Measurements from ENCODE around the gene SP7.
A peak's percentile ranks its signal among the peaks of the same experiment; 100 is the strongest.

SP7 gene

DNA sequence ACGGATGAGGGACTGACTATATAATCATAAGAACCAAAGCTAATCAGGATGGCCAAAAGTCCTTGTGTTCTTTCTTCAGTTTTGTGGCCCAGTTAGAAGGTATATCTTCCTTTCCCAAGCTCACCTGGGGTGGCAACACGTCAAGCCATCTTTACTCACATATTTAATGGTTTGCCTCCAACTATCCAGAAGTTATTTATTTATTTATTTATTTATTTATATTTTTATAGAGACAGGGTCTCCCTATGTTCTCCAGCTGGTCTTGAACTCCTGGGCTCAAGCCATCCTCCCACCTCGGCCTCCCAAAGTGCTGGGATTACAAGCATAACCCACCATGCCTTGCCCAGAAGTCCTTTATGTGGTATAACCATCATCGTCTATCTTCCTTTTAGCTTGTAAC lies 11.8 kb upstream of the SP7 start:
- Histone ChIP-seq H3K4me1 (ENCODE audit: control insufficient read depth in 5 of 5, insufficient read depth in 5 of 5, low read length in 5 of 5) (peaks cover 4 to 34% (median 26%) of the 10 kb centered on the region in 5 donors), H3K9ac (ENCODE audit: low read length in 5 of 5) (no peak overlapping the region)

DNA sequence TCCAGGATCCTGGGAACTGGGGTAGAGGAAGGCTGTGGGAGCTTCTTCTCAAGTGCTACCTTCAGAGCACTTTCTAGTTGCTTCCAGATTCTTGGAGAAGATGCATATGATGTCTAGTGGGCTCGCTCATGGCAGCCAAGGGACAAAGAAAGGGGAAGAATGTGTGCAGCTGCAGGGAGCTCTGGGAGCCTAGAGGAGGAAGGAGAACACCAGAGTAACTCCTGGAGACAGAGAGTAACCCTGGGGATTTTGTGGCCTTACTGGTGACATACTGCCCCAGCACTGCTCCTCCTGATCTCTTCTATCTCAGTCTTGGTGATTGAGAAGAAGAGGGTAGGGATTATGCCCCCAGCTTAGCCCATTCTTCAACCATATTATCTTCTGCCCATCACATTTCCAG lies 10.3 kb upstream of the SP7 start:
- H3K9me3 ChIP-seq (ENCODE audit: control insufficient read depth in 5 of 5, low read length in 5 of 5): no peaks in the 10 kb centered on the region
- peak overlapping the region; percentile 60 for H3K27ac ChIP-seq (ENCODE audit: low read depth, low read length)
- no peak overlapping the region for H3K9ac ChIP-seq (ENCODE audit: low read length in 5 of 5)
- H3K36me3 ChIP-seq (ENCODE audit: control insufficient read depth in 5 of 5, insufficient read depth in 5 of 5, low read length in 5 of 5): no peaks in the 10 kb centered on the region
- H3K27me3 ChIP-seq (ENCODE audit: control insufficient read depth in 5 of 5, insufficient read depth in 4 of 5, low read length in 5 of 5): no peaks in the 10 kb centered on the region
- no peak overlapping the region for H3K4me3 ChIP-seq (ENCODE audit: low read depth in 1 of 5, low read length in 5 of 5)
- H3K4me1 ChIP-seq (ENCODE audit: control insufficient read depth in 5 of 5, insufficient read depth in 5 of 5, low read length in 5 of 5): peaks cover 3 to 27% (median 19%) of the 10 kb centered on the region in 5 donors

More for the DNA sequence above, 11.8 kb upstream of the SP7 start:
- no peaks in the 10 kb centered on the region for H3K9me3 ChIP-seq (ENCODE audit: control insufficient read depth in 5 of 5, low read length in 5 of 5)
- H3K36me3 ChIP-seq (ENCODE audit: control insufficient read depth in 5 of 5, insufficient read depth in 5 of 5, low read length in 5 of 5): no peaks in the 10 kb centered on the region
- H3K27me3 ChIP-seq (ENCODE audit: control insufficient read depth in 5 of 5, insufficient read depth in 4 of 5, low read length in 5 of 5): no peaks in the 10 kb centered on the region
- no peak overlapping the region for H3K4me3 ChIP-seq (ENCODE audit: low read depth in 1 of 5, low read length in 5 of 5)
- no peak overlapping the region for H3K27ac ChIP-seq (ENCODE audit: low read depth, low read length)

DNA sequence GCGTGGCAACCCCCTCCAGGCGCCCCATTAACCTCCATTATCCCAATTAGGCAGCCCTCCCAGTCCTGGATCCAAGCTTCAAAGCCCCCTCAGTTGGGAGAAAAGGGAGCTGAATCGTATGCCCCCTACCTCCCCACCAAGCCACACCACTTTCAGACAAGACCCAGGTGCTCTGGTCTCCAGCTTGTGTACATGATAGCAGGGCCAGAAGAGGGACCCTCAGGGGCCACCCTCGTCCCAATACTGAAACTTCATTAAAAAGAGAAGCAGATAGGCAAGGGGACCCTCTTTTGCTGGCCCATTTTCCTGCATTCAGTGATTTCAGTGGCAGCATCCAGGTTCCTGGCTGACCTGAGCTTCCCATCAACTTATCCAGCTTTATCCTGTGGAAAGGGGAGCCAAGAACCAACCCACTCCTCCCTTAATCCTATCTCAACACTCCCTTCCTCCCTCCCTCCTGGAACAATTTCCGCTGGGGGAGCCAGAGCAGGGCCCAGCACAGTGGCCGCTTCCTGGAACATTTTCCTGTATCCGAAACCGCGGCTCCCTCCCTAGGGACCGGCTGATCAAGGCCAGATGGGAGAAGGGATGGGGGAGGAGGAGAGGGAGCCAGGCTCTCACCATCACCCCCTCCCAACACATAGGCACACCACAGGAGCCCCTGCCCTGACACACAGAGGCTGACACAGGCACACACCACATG lies 9.5 kb upstream of the SP7 start:
- H3K36me3 ChIP-seq (ENCODE audit: control insufficient read depth in 5 of 5, insufficient read depth in 5 of 5, low read length in 5 of 5): no peaks in the 10 kb centered on the region
- H3K9ac ChIP-seq (ENCODE audit: low read length in 5 of 5): peak overlapping the region in 3 of 5 donors; percentile 11 to 21 (median 20)
- peak overlapping the region; percentile 60 for H3K27ac ChIP-seq (ENCODE audit: low read depth, low read length)
- no peaks in the 10 kb centered on the region for H3K9me3 ChIP-seq (ENCODE audit: control insufficient read depth in 5 of 5, low read length in 5 of 5)
- peak overlapping the region in 4 of 5 donors; percentile 77 to 84 (median 81) for H3K4me3 ChIP-seq (ENCODE audit: low read depth in 1 of 5, low read length in 5 of 5)
- no peaks in the 10 kb centered on the region for H3K27me3 ChIP-seq (ENCODE audit: control insufficient read depth in 5 of 5, insufficient read depth in 4 of 5, low read length in 5 of 5)
- H3K4me1 ChIP-seq (ENCODE audit: control insufficient read depth in 5 of 5, insufficient read depth in 5 of 5, low read length in 5 of 5): peaks cover 3 to 27% (median 19%) of the 10 kb centered on the region in 5 donors

DNA sequence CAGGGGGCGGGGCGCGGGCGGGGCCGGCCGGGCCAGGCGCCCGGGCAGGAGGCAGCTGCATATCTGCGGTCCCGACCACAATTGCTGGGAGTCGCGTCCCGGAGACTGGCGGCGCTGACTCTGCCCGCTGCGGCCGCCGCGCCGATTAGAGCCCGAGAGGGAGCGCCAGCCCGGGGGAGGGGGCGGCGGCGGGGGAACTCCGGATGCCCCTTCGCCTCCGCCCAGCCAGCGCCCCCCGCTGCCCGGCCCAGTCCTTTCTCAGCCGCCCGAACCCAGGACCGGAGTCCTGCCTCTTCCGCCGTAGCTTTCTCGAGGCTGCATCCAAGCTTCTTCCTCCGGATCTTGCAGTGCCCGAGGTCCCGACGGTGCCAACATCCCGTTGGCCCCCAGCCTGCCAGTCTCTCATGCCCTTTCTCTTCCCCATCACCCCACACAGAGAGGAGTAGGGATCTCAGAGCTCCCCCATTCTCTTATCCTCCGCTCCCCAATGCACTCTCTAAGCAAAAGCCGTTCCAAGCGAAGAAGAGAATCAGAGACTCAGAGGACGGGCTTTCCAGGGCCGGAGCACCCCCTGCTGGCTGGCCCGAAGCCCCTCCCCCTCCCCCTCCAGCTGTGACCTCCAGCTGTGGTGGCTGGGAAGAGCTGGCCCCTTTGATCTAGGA lies 8.8 kb upstream of the SP7 start:
- Histone ChIP-seq H3K4me3 (ENCODE audit: low read depth in 1 of 5, low read length in 5 of 5) (peak overlapping the region; percentile 63 to 84 (median 79)), H3K36me3 (ENCODE audit: control insufficient read depth in 5 of 5, insufficient read depth in 5 of 5, low read length in 5 of 5) (no peaks in the 10 kb centered on the region), H3K27ac (ENCODE audit: low read depth, low read length) (peak overlapping the region; percentile 60), H3K9me3 (ENCODE audit: control insufficient read depth in 5 of 5, low read length in 5 of 5) (no peaks in the 10 kb centered on the region), H3K4me1 (ENCODE audit: control insufficient read depth in 5 of 5, insufficient read depth in 5 of 5, low read length in 5 of 5) (peaks cover 3 to 27% (median 19%) of the 10 kb centered on the region in 5 donors), H3K9ac (ENCODE audit: low read length in 5 of 5) (peak overlapping the region in 4 of 5 donors; percentile 77 to 82 (median 79)), H3K27me3 (ENCODE audit: control insufficient read depth in 5 of 5, insufficient read depth in 4 of 5, low read length in 5 of 5) (no peaks in the 10 kb centered on the region)

DNA sequence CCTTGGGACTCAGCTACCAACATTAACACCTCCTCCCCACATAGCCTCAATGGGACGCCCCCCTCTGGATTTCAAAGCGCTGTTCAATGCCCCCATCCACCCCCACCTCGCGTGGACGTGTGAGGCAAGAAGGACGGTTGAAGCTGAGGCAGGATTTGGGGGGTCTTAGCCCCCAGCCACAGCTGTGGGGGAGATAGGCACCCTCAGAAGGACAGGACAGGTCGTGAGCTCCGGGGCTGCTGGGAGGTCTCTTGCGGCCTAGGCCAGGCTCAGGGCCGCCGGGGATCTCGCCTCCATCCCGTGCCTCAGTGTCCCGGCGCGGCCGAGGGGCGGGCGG lies 8.3 kb upstream of the SP7 start:
- Histone ChIP-seq H3K9me3 (ENCODE audit: control insufficient read depth in 5 of 5, low read length in 5 of 5) (no peaks in the 10 kb centered on the region), H3K4me3 (ENCODE audit: low read depth in 1 of 5, low read length in 5 of 5) (peak overlapping the region; percentile 49 to 83 (median 63)), H3K36me3 (ENCODE audit: control insufficient read depth in 5 of 5, insufficient read depth in 5 of 5, low read length in 5 of 5) (no peaks in the 10 kb centered on the region), H3K27ac (ENCODE audit: low read depth, low read length) (no peak overlapping the region), H3K9ac (ENCODE audit: low read length in 5 of 5) (peak overlapping the region in 1 of 5 donors; percentile 67), H3K27me3 (ENCODE audit: control insufficient read depth in 5 of 5, insufficient read depth in 4 of 5, low read length in 5 of 5) (no peaks in the 10 kb centered on the region), H3K4me1 (ENCODE audit: control insufficient read depth in 5 of 5, insufficient read depth in 5 of 5, low read length in 5 of 5) (peaks cover 3 to 27% (median 19%) of the 10 kb centered on the region in 5 donors)

DNA sequence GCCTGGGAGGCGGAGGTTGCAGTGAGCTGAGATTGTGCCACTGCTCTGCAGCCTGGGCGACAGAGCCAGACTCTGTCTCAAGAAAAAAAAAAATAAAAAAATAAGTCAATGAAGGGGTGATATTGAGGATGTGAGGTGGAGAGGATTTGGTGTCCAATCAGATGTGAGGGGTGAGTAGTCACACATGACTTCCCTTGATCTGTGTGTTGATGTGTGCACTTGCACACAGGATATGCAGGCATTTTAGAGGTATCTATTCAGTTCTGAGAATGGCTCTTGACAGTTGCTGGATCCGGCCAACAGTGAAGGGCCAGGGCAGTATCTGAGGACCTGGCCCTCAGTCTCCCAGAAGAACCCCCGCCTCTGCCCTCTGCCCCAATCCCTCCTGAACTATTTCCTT lies 7.8 kb upstream of the SP7 start:
- Histone ChIP-seq H3K4me1 (ENCODE audit: control insufficient read depth in 5 of 5, insufficient read depth in 5 of 5, low read length in 5 of 5) (peaks cover 3 to 27% (median 19%) of the 10 kb centered on the region in 5 donors), H3K27ac (ENCODE audit: low read depth, low read length) (no peak overlapping the region), H3K36me3 (ENCODE audit: control insufficient read depth in 5 of 5, insufficient read depth in 5 of 5, low read length in 5 of 5) (no peaks in the 10 kb centered on the region), H3K9ac (ENCODE audit: low read length in 5 of 5) (no peak overlapping the region), H3K27me3 (ENCODE audit: control insufficient read depth in 5 of 5, insufficient read depth in 4 of 5, low read length in 5 of 5) (peaks cover 0 to 3% (median 0%) of the 10 kb centered on the region in 5 donors), H3K4me3 (ENCODE audit: low read depth in 1 of 5, low read length in 5 of 5) (peak overlapping the region in 3 of 5 donors; percentile 63 to 83 (median 77)), H3K9me3 (ENCODE audit: control insufficient read depth in 5 of 5, low read length in 5 of 5) (no peaks in the 10 kb centered on the region)

DNA sequence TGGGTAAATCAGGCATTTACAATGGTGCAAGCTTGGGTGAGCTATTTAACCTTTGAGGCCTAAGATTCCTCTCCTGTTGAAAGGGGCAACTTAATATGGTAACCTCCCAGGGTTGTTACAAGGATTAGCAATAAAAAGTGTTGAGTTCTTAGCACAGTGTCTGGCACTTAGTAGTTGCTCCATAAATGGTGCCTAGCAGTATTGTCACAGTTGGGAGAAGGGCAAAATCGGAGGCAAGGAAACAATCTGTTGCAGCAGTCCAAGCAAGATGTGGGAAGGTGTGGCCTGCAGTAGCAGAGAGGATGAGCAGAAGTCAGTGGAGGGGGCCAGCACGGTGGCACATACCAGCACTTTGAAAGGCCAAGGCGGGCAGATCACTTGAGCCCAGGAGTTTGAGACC lies 7.3 kb upstream of the SP7 start:
- H3K4me3 ChIP-seq (ENCODE audit: low read depth in 1 of 5, low read length in 5 of 5): no peak overlapping the region
- H3K27me3 ChIP-seq (ENCODE audit: control insufficient read depth in 5 of 5, insufficient read depth in 4 of 5, low read length in 5 of 5): peaks cover 0 to 8% (median 4%) of the 10 kb centered on the region in 5 donors
- peaks cover 3 to 26% (median 19%) of the 10 kb centered on the region in 5 donors for H3K4me1 ChIP-seq (ENCODE audit: control insufficient read depth in 5 of 5, insufficient read depth in 5 of 5, low read length in 5 of 5)
- H3K36me3 ChIP-seq (ENCODE audit: control insufficient read depth in 5 of 5, insufficient read depth in 5 of 5, low read length in 5 of 5): no peaks in the 10 kb centered on the region
- H3K9me3 ChIP-seq (ENCODE audit: control insufficient read depth in 5 of 5, low read length in 5 of 5): no peaks in the 10 kb centered on the region
- H3K27ac ChIP-seq (ENCODE audit: low read depth, low read length): no peak overlapping the region
- no peak overlapping the region for H3K9ac ChIP-seq (ENCODE audit: low read length in 5 of 5)

DNA sequence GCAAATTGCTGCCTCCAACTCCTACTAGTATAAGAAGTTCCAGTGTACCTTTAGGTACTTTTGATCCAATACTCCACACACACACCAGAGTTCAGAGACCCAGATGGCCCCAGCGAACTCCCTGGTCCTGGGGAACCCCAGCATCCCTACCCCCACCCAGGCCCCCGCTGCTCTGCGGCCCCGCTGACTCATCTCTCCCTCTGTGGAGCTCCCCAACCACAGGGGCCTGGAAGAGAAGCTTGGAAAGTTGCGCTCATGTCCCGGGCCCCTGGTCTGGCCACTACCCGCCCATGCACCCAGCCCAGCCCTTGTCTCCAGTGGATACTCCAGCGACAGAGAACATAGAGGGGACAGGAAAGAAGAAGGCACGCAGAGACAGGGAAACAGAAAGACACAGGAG lies 4.2 kb upstream of the SP7 start:
- H3K36me3 ChIP-seq (ENCODE audit: control insufficient read depth in 5 of 5, insufficient read depth in 5 of 5, low read length in 5 of 5): no peaks in the 10 kb centered on the region

DNA sequence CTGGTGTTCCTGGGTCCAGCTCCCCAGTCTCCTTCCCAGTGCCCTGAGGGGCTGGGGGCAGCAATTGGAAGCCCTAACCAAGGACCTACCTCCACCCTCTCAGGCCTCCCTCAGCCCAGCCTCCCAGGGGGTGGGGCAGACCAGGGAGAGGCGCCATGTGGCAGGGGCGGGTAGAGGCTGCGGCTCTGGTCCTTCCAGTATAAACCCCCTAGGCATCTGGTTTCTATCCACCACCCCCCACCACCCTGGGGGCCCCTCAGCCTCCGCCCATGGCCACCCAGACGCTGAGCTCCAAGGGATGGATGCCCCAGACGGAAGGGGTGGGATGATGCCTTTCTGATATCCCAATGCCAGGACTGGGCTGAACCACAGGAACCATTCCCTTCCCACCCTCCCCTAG lies 2.8 kb upstream of the SP7 start:
- Histone ChIP-seq H3K9ac (ENCODE audit: low read length in 5 of 5) (no peak overlapping the region), H3K9me3 (ENCODE audit: control insufficient read depth in 5 of 5, low read length in 5 of 5) (no peaks in the 10 kb centered on the region), H3K4me1 (ENCODE audit: control insufficient read depth in 5 of 5, insufficient read depth in 5 of 5, low read length in 5 of 5) (peaks cover 0 to 4% (median 0%) of the 10 kb centered on the region in 5 donors), H3K27ac (ENCODE audit: low read depth, low read length) (no peak overlapping the region), H3K27me3 (ENCODE audit: control insufficient read depth in 5 of 5, insufficient read depth in 4 of 5, low read length in 5 of 5) (peaks cover 5 to 47% (median 34%) of the 10 kb centered on the region in 5 donors), H3K36me3 (ENCODE audit: control insufficient read depth in 5 of 5, insufficient read depth in 5 of 5, low read length in 5 of 5) (no peaks in the 10 kb centered on the region), H3K4me3 (ENCODE audit: low read depth in 1 of 5, low read length in 5 of 5) (no peak overlapping the region)

More for the DNA sequence above, 4.2 kb upstream of the SP7 start:
- Histone ChIP-seq H3K27me3 (ENCODE audit: control insufficient read depth in 5 of 5, insufficient read depth in 4 of 5, low read length in 5 of 5) (peaks cover 5 to 35% (median 30%) of the 10 kb centered on the region in 5 donors), H3K4me1 (ENCODE audit: control insufficient read depth in 5 of 5, insufficient read depth in 5 of 5, low read length in 5 of 5) (peaks cover 0 to 17% (median 11%) of the 10 kb centered on the region in 5 donors), H3K27ac (ENCODE audit: low read depth, low read length) (no peak overlapping the region), H3K4me3 (ENCODE audit: low read depth in 1 of 5, low read length in 5 of 5) (no peak overlapping the region), H3K9me3 (ENCODE audit: control insufficient read depth in 5 of 5, low read length in 5 of 5) (no peaks in the 10 kb centered on the region), H3K9ac (ENCODE audit: low read length in 5 of 5) (no peak overlapping the region)

DNA sequence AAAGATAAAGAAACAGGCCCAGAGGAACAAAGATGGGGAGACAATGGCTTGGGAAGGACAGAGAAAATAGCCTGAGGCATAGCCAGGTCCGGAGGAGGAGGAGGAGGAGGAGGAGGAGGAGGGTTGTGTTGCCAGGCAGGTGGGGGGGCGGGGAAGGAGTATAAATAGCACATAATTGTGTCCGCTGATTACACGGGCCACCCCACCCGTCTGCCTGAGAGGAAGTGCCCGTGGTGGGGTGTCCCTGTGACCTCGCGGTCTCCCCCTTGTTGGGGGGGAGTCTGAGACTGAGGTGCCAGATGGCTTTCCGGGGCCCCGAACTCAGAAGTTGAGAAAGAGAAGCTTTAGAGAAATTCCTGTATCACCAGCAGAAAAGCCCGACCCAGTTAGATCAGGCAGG lies 1.9 kb upstream of the SP7 start:
- H3K9me3 ChIP-seq (ENCODE audit: control insufficient read depth in 5 of 5, low read length in 5 of 5): no peaks in the 10 kb centered on the region
- no peak overlapping the region for H3K27ac ChIP-seq (ENCODE audit: low read depth, low read length)
- H3K27me3 ChIP-seq (ENCODE audit: control insufficient read depth in 5 of 5, insufficient read depth in 4 of 5, low read length in 5 of 5): peaks cover 5 to 54% (median 41%) of the 10 kb centered on the region in 5 donors

More for the DNA sequence above, 1.9 kb upstream of the SP7 start:
- Histone ChIP-seq H3K4me3 (ENCODE audit: low read depth in 1 of 5, low read length in 5 of 5) (no peak overlapping the region), H3K4me1 (ENCODE audit: control insufficient read depth in 5 of 5, insufficient read depth in 5 of 5, low read length in 5 of 5) (peaks cover 0 to 4% (median 0%) of the 10 kb centered on the region in 5 donors), H3K9ac (ENCODE audit: low read length in 5 of 5) (no peak overlapping the region), H3K36me3 (ENCODE audit: control insufficient read depth in 5 of 5, insufficient read depth in 5 of 5, low read length in 5 of 5) (no peaks in the 10 kb centered on the region)
